ENCODE results near the gene PLLP. TPM values are rescaled to one million over a fixed set of nuclear protein-coding genes. Genes with fewer than 3 reads are reported as not detected.

The PLLP gene
- polyA plus RNA-seq, 1 donor from 2014 or later, result not detected

- TF ChIP-seq EZH2 (IDR thresholded peaks at IDR 0.05; ENCODE audit: borderline replicate concordance, insufficient read depth, low read length, poor library complexity, severe bottlenecking), result no peak
- no peak for TF ChIP-seq MXI1 (conservative IDR thresholded peaks at IDR 0.05; ENCODE audit: poor library complexity, severe bottlenecking)
- TF ChIP-seq TAF1 (IDR thresholded peaks at IDR 0.05; ENCODE audit: low read depth), result no peak
- TF ChIP-seq EP300 (conservative IDR thresholded peaks at IDR 0.05; ENCODE audit: poor library complexity, severe bottlenecking), result no peak
Observed at GRCh38 chr16:57225978-57226377, 58.5 kb downstream of the PLLP start (continued).

DNA sequence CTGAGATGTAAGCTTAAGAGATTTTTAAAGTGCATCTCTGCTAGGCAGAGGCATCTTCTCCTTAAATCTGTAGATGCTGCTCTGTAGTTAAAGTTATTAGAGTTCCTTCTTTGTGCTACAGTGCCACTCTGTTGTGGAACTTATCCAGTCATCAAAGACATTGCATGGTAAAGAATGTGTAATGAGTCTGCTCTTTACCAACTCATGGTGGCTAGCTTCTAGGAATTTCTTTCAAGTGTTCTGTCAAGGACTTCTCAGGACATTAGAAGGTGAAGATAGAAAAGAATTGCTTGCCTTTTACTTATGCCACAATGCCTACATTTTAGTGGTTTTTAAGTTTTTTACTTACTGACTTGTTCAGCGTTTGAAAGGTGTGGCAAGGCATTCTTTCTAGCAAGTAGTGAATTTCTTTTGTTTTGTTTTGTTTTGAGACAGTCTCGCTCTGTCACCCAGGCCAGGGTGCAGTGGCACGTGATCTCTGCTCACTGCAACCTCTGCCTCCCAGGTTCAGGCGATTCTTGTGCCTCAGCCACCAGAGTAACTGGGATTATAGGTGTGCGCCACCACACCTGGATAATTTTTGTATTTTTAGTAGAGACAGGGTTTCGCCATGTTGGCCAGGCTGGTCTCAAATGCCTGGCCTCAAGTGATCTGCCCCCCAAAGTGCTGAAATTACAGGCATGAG, 59.7 kb downstream of the PLLP start:
- Histone ChIP-seq H3K27ac (ENCODE audit: low read length) (no peak overlapping the region), H3K9me2 (ENCODE audit: insufficient read depth, low read length) (no peaks in the 10 kb centered on the region), H3K36me3 (ENCODE audit: insufficient read depth, low read length) (peaks cover 7% of the 10 kb centered on the region), H3K27me3 (ENCODE audit: insufficient read depth, low read depth, low read length) (no peaks in the 10 kb centered on the region), H2AFZ (ENCODE audit: low read depth, low read length) (no peak overlapping the region), H3F3A (ENCODE audit: insufficient read depth, low read length, poor library complexity, severe bottlenecking) (no peaks in the 10 kb centered on the region), H3K9me3 (ENCODE audit: low read length) (no peaks in the 10 kb centered on the region), H3K9ac (ENCODE audit: low read length) (no peak overlapping the region), H4K20me1 (ENCODE audit: insufficient read depth) (no peaks in the 10 kb centered on the region), H3K4me3 (ENCODE audit: low read length) (no peak overlapping the region), H3K79me2 (replicated peaks; ENCODE audit: insufficient read depth, low read length) (no peaks in the 10 kb centered on the region), H3K4me2 (ENCODE audit: low read length) (no peak overlapping the region)
- TF ChIP-seq CTCF (IDR thresholded peaks at IDR 0.05; ENCODE audit: poor library complexity, severe bottlenecking), result no peak
- TF ChIP-seq EP300 (conservative IDR thresholded peaks at IDR 0.05; ENCODE audit: poor library complexity, severe bottlenecking), result no peak
- TF ChIP-seq REST (IDR thresholded peaks at IDR 0.05; ENCODE audit: borderline replicate concordance), result no peak
- no peak for TF ChIP-seq RAD21 (conservative IDR thresholded peaks at IDR 0.05)
- no peak for TF ChIP-seq TAF1 (IDR thresholded peaks at IDR 0.05; ENCODE audit: low read depth)
- TF ChIP-seq EZH2 (IDR thresholded peaks at IDR 0.05; ENCODE audit: borderline replicate concordance, insufficient read depth, low read length, poor library complexity, severe bottlenecking), result no peak
- no peak for TF ChIP-seq SMC3 (conservative IDR thresholded peaks at IDR 0.05; ENCODE audit: poor library complexity)
- no peak for TF ChIP-seq POLR2AphosphoS5 (IDR thresholded peaks at IDR 0.05)
- TF ChIP-seq MXI1 (conservative IDR thresholded peaks at IDR 0.05; ENCODE audit: poor library complexity, severe bottlenecking), result no peak

GRCh38 chr16:57223057-57223456, 61.4 kb downstream of the PLLP start:
- H3K9me3 ChIP-seq (ENCODE audit: low read length), result no peaks in the 10 kb centered on the region
- peaks cover 11% of the 10 kb centered on the region for H3K36me3 ChIP-seq (ENCODE audit: insufficient read depth, low read length)
- no peak overlapping the region for H3K4me2 ChIP-seq (ENCODE audit: low read length)

More at GRCh38 chr16:57223057-57223456, 61.4 kb downstream of the PLLP start:
- Histone ChIP-seq H3K27ac (ENCODE audit: low read length) (no peak overlapping the region), H3K79me2 (replicated peaks; ENCODE audit: insufficient read depth, low read length) (no peaks in the 10 kb centered on the region), H3F3A (ENCODE audit: insufficient read depth, low read length, poor library complexity, severe bottlenecking) (no peaks in the 10 kb centered on the region), H3K27me3 (ENCODE audit: insufficient read depth, low read depth, low read length) (no peaks in the 10 kb centered on the region), H3K9ac (ENCODE audit: low read length) (no peak overlapping the region), H3K9me2 (ENCODE audit: insufficient read depth, low read length) (no peaks in the 10 kb centered on the region), H3K4me3 (ENCODE audit: low read length) (no peak overlapping the region), H2AFZ (ENCODE audit: low read depth, low read length) (no peak overlapping the region), H4K20me1 (ENCODE audit: insufficient read depth) (no peaks in the 10 kb centered on the region)
- TF ChIP-seq EP300 (conservative IDR thresholded peaks at IDR 0.05; ENCODE audit: poor library complexity, severe bottlenecking), result no peak
- no peak for TF ChIP-seq REST (IDR thresholded peaks at IDR 0.05; ENCODE audit: borderline replicate concordance)
- no peak for TF ChIP-seq TAF1 (IDR thresholded peaks at IDR 0.05; ENCODE audit: low read depth)
- TF ChIP-seq RAD21 (conservative IDR thresholded peaks at IDR 0.05), result no peak

Measured in neural cell (in vitro differentiated cells).